NAMALWA (cell line): ENCODE results near the gene TBC1D22A.

ENCODE experiments used
- DNase-seq: peaks from one replicate; pipeline ENCODE4 v3.0.0-alpha.2; 2015; ENCODE audit warnings: low spot score

TBC1D22A gene

DNA sequence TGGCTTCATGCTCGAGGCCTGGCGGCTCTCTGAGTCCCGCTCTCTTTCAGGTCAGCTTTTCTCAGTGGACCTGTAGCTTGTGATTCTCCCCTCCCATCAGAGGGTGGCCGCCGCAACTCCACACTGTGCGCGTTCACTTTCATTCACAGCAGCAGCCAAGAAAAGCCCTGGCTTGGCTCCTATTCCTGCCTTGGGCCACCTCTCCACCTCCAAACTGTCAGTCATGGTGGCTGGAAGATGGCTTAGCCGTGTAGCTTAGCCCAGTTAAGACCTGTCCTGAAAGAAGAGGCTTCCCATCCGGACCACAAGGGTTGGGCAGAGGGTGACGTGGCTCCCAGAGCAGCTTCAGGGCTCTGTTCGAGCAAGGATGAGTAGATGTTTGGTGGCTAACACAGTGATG, 125.5 kb downstream of the TBC1D22A start:
- no peak for DNase-seq

- no peak for DNase-seq
Observed at GRCh38 chr22:46890819-46891218, 128.4 kb downstream of the TBC1D22A start.

GRCh38 chr22:46891382-46891951, 129.0 kb downstream of the TBC1D22A start:
- no peak for DNase-seq

DNA sequence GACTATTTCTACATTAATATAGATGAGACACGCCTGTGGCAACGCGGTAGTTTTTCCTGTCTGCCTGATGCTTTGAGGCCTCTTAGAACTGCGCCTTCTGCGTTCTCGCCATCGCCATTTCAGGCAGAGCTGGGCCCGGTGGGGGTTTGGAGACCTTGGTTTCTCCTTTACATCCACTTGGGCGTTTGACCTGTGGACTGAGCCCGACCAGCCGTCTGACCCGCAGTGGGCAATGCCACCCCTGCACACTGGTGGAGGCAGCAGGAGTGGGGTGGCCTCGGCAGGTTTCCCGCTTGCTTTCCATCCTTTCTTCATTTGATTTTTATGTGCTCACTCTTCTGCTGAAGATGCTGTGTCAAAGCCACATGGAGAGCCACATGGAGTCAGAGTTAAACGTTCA, 130.4 kb downstream of the TBC1D22A start:
- no peak for DNase-seq

DNA sequence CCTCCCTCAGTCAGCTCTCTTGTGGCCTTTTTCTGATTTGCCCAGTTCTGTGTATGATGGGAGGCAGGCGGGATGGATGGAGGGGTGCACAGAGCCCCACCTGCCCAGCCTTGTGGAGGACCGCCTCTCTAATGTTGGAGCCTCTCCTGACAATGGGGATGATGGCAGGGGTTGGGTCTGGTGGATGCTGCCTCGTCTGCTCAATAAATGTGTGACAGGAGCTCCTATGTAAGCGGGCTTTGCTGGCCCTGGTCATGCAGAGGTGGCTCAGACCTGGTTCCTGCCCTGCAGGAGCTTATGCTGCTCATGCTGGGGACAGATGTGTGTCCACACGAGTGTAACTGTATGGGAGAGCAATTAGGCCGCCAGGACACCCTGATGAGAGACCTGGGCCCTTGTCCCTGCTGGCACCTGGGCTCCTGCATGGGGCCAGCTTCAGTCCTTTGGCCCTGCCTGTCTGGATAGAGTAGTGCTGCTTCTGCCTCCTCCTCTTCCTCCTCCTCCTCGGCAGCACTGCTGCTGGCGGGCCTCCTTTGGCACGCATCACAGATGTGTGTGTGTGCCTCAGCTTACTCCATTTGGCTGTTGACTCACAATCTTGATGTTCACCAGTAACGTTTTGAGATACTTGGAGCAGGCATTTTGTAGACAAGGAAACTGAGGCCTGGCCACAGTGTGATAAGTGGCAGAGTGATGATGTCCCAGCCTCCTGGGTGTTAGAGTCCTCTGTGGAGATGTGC, 131.0 kb downstream of the TBC1D22A start:
- DNase-seq, result no peak

DNA sequence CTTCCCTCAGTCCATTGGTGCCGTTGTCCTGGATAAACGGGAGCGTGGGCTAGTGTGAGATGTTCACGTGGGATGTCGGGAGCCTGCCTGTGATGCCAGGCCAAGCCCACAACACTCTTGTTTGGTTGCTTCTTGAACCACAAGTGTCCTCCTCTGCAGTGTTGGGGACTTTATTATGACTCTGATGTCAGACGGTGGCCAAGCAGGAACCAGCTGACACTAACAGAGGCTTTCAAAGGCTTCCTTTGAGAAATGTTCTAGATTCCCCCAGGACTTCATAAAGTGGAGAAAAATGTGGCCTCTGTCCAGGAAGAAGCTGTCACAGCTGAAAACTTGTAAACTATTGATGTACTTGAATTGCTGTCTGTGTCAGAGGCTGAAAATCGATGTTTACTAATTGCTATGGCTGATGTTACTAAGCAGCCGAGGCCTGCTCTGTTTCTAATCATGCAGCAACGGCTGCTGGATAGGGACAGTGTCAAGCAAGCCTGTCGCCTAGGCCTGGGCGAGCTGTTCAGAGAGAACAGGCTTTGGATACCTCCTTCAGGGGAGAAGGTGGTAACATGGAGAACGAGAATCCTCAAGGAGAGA, 131.7 kb downstream of the TBC1D22A start:
- DNase-seq, result no peak

GRCh38 chr22:46894851-46895640, 132.6 kb downstream of the TBC1D22A start:
- DNase-seq, result no peak

- no peak for DNase-seq
Observed at GRCh38 chr22:46895753-46896152, 133.3 kb downstream of the TBC1D22A start.

GRCh38 chr22:46896166-46896565, 133.7 kb downstream of the TBC1D22A start:
- DNase-seq, result no peak

- DNase-seq, result no peak
Observed at GRCh38 chr22:46896568-46897245, 134.3 kb downstream of the TBC1D22A start.

DNA sequence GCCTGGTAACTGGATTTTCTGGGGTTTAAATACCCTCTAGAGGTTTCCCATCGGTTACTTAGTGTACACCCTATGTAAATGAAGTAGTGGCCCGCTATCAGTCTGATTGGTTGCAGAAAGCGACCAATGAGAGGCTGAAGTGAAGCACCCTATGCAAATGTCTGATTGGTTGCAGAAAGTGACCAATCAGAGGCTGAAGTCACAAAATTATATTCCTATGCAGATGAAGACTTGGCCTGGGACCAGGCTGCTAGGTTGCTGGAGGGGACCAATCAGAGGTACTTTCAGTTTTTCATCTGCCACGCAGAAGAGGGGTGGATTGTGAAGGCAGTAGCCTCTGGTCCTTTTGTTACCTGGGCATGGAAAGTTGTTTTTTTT, 134.8 kb downstream of the TBC1D22A start:
- DNase-seq, result peak; percentile 45

GRCh38 chr22:46900549-46900948, 138.1 kb downstream of the TBC1D22A start:
- DNase-seq, result no peak

DNA sequence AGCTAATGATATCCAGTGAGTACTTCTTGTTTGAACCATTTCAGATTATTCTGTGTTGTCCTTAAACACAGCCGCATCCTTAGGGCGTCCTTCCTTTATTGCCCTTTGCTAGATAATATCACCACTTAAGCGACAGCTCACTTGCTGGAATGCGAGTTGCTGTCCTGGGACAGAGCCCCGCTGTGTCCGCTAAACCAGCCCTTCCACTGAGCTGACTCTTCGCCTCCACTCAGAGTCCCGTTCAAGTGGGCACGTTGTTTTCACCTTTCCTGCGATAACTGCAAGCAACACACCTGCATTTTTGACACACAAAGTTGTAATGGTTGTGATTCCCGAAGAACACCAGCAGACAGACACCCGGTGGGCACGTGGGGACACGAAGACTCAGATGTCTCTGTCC, 140.0 kb downstream of the TBC1D22A start:
- no peak for DNase-seq

- no peak for DNase-seq
Observed at GRCh38 chr22:46902998-46903916, 140.8 kb downstream of the TBC1D22A start.

GRCh38 chr22:46905415-46905814, 143.0 kb downstream of the TBC1D22A start:
- no peak for DNase-seq

- no peak for DNase-seq
Observed at GRCh38 chr22:46905834-46906233, 143.4 kb downstream of the TBC1D22A start.

DNA sequence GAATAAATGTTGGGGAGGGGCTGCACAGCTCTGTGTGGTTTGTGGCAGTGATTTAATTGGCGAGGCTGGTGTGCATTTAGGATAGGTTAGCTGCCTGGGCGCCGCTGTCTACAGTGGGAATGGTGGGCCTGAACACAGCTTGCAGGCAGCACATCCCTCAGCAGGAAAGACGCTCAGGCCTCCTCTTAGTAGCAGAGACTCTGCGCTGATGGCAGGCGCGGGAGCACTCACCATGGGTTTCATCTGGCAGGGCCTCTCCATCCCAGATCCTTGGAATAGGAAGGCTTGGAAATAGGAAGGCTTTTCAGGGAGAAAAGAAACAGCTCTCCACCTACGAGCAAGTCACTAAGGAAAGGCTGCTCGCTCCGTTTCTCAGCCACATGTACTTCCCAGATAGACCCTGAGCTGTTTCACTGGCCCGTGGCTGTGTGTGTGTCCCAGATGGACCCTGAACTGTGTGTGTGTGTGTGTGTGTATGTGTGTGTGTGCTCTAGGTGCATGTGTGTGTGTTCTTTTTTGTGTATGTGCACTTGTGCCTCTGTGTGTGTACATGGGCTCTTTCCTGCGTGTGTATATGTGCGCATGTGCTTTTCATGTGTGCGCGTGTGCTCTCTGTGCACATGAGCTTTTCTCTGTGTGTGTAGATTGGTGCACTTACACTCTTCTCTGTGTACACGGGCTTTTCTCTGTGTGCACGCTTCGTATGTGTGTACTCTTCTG, 144.0 kb downstream of the TBC1D22A start:
- DNase-seq, result no peak

DNA sequence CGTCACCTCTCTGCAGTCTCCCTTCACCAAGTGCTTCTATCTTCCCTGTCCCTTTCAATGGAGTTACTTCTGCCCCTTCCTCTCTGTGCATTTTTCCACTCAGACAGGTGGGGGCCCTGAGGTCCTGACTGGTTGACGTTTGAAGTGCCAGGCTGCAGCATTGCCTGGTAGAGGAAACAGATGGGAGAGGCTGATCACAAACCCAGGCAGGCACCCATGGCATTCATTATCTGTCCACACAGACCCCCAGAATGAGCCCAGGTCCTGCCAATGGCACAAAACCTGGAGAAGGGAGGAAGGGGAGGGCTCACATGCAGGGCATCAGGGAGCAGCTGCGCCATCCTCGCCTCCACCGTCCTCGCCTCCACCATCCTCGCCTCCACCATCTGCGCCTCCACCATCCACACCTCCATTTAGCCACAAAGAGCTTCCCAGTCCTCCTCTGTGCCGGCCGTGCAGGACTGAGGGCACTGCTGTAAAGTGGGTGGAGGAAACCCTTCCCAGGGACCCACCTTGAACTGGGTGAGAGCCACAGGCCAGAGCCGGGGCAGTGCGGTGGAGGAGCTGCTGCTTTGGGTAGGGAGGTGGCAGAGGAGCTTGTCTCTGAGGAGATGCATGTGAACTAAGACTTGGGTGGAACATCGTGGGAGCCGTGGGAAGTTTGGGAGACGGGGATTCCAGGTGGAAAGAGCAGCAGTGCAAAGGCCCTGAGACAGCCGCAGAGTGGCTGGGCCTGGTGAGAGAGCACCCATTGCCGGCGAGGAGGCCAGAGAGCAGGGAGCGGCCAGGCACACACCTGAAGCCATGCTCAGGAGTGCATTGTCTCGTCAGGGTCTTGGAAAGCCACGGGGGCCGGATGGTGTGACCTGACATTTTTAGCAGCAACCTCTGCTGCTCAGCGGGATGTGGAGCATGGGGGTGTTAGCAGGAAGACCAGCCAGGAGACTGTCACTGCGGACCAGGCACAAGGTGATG, 145.1 kb downstream of the TBC1D22A start:
- DNase-seq, result no peak

DNA sequence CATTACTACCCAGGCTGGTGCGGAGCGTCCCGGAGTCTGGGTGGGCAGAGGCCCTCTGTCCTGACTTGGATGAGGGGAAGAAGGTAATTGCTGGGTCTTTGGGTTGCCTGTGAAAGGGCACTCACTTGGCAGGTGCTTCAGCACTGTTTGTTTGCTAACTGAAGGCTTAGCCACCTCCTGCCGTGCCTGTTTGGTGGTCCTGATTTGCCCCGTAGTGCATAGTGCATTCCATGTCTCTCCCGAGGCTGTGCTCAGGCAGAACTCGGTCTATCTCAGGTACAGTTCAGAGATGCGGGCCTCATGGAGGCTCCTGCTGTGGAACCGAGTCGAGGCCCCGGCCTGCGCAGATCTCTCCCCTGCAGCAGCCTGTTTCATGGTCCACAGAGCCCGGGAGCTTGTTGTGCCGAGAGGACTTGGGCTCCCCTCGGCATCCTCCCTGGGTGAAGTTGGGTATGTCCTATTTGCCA, 146.2 kb downstream of the TBC1D22A start:
- DNase-seq, result no peak
